Colonic mucosa (tissue), 4 donors: ENCODE results near the gene LMCD1. TPM values are rescaled to one million over a fixed set of nuclear protein-coding genes. Genes with fewer than 3 reads are reported as not detected.

Experiments
- DNase-seq: peaks from one replicate; pipeline ENCODE4 v3.0.0-alpha.2; 2020
- H3K27ac ChIP-seq: fragments of 200-600 bp; one replicate; pipeline ENCODE4 v1.8.0; 2021
- H3K27me3 ChIP-seq: fragments of 200-600 bp; one replicate; pipeline ENCODE4 v1.8.0; 2021
- H3K36me3 ChIP-seq: fragments of 200-600 bp; one replicate; pipeline ENCODE4 v1.8.0; 2021
- H3K4me1 ChIP-seq: fragments of 200-600 bp; one replicate; pipeline ENCODE4 v1.8.0; 2021; ENCODE audit warnings: mild to moderate bottlenecking
- H3K4me3 ChIP-seq: fragments of 200-600 bp; one replicate; pipeline ENCODE4 v1.8.0; 2021
- H3K9ac ChIP-seq, 2 donors: one replicate each; pipeline ENCODE4 v1.7.0; 2013; ENCODE audit warnings: control low read depth in 2 of 2, low read depth in 2 of 2, low read length in 2 of 2
- H3K9me3 ChIP-seq: fragments of 200-600 bp; one replicate; pipeline ENCODE4 v1.8.0; 2021
- intact Hi-C: fragments of 100-400 bp; cut with DNase I; formaldehyde crosslinking; loops from one replicate; pipeline ENCODE4 v1.14.1; 2022
- total RNA-seq, 2 donors: library from RNA; stranded (reverse); fragmentation: NEBNext Ultra II Directional in 1 of 2; extraction: Animal tissue kit (Norgen Biotek cat#: 25700) in 1 of 2; gene quantifications; one replicate each; pipeline ENCODE4 v1.2.1, GENCODE V29; 2021
- TF ChIP-seq, protein P1 (sequence below): fragments of 200-600 bp; IDR thresholded peaks from one replicate; pipeline ENCODE4 v1.8.0; 2022; ENCODE audit warnings: antibody characterized with exemption, mild to moderate bottlenecking
- donor health status: healthy.
- donor health status: DM: no; HTN: no; CAD: no.
- donor health status: DM: no; HTN: no; CAD: no.

Gene LMCD1
- total RNA-seq, 2 donors from 2014 or later, result 5.5 to 7.6 TPM

DNA sequence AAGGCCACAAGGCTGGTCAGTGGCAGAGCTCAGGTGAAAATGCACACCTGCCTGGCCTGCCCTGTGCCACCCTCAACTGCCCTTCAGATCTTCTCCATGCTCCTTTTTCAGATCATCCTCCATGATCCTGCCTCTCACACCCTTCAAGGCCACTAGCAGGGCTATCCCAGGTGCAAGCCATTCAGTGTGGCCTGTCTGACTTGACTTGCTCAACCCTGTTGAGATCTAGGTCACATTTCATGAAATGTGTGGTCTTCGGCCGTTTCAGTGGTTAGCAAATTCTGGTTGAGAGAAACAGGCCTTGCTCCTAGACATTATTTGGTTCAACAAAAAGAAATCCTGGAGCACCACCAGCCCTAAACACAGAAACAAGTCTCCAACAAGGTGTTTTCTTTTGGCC lies 26.6 kb upstream of the LMCD1 start:
- no peaks in the 10 kb centered on the region for H3K4me1 ChIP-seq
- TF ChIP-seq, protein P1, sequence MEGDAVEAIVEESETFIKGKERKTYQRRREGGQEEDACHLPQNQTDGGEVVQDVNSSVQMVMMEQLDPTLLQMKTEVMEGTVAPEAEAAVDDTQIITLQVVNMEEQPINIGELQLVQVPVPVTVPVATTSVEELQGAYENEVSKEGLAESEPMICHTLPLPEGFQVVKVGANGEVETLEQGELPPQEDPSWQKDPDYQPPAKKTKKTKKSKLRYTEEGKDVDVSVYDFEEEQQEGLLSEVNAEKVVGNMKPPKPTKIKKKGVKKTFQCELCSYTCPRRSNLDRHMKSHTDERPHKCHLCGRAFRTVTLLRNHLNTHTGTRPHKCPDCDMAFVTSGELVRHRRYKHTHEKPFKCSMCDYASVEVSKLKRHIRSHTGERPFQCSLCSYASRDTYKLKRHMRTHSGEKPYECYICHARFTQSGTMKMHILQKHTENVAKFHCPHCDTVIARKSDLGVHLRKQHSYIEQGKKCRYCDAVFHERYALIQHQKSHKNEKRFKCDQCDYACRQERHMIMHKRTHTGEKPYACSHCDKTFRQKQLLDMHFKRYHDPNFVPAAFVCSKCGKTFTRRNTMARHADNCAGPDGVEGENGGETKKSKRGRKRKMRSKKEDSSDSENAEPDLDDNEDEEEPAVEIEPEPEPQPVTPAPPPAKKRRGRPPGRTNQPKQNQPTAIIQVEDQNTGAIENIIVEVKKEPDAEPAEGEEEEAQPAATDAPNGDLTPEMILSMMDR, result no peak

DNA sequence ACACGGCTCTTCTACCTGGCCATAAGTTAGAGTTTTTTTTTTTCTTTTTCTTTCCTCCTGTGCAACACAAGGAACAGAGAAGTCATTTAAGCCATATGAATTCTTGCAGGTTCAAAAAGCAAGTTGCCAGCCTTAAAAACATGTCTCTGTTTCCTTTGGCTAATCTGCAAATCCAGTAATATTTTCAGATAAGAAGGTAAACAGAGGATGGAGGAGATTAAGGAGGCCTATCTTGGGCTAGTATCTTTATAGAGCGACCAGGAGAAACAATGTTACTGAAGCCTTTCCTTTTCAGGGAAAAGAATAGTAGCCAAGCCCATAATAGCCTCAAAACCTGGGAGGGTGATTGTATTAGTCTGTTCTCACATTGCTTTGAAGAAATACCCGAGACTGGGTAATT lies 20.9 kb upstream of the LMCD1 start:
- Histone ChIP-seq H3K27me3 (no peaks in the 10 kb centered on the region), H3K9me3 (no peaks in the 10 kb centered on the region), H3K36me3 (no peaks in the 10 kb centered on the region), H3K27ac (no peak overlapping the region), H3K9ac (no peak overlapping the region), H3K4me1 (no peaks in the 10 kb centered on the region), H3K4me3 (no peak overlapping the region)
- DNase-seq, result no peak
- TF ChIP-seq, protein P1, result no peak
- intact Hi-C loops, result no loop called here

More for the DNA sequence above, 26.6 kb upstream of the LMCD1 start:
- H3K4me3 ChIP-seq, result no peak overlapping the region
- H3K36me3 ChIP-seq, result no peaks in the 10 kb centered on the region
- no peak for DNase-seq
- no peaks in the 10 kb centered on the region for H3K9me3 ChIP-seq
- H3K27me3 ChIP-seq, result no peaks in the 10 kb centered on the region
- intact Hi-C loops, result no loop called here
- no peak overlapping the region for H3K27ac ChIP-seq
- H3K9ac ChIP-seq, result no peak overlapping the region

DNA sequence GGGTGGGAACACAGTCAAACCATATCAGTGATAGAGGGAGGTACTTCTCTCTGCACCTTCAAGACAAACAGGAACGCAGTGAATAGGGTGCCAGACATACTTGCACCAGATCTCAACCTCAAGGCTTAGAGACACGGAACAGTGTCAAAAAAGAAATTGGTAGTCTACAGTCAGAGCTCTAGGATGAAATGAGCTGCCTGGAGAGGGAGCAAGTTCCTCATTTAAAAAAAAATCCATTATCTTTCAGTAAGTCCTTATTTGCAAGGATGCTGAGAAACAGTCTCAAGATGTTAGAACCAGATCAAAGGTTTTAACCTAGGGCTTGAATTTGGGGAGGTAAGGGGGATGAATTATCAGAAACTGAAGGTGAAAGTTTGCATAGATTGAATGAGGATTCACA lies 20.2 kb upstream of the LMCD1 start:
- DNase-seq, result no peak
- TF ChIP-seq, protein P1, result no peak
- Histone ChIP-seq H3K27ac (no peak overlapping the region), H3K9me3 (no peaks in the 10 kb centered on the region), H3K4me1 (no peaks in the 10 kb centered on the region), H3K36me3 (no peaks in the 10 kb centered on the region), H3K27me3 (no peaks in the 10 kb centered on the region), H3K9ac (no peak overlapping the region), H3K4me3 (no peak overlapping the region)
- intact Hi-C loops, result no loop called here

DNA sequence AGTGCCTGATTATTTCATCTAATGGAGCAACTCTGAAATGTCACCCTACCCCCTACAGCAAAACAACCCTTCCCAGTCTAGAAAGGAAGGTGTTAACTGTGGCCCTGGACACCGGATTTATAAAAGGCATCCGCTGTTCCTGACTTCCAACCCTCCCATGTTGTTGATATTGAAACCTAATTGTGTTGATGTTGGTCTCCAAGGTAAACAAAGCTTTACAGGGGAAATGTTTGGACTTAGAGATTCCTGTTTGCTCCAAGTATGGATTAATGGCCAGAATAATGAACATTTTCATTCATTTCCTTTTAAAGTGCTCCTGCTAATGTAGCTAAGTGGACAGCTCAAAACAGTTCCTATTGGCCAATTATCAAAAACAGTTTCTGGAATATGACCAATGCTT lies 19.4 kb upstream of the LMCD1 start:
- DNase-seq, result no peak
- no peaks in the 10 kb centered on the region for H3K4me1 ChIP-seq
- H3K36me3 ChIP-seq, result no peaks in the 10 kb centered on the region
- intact Hi-C loops, result no loop called here
- no peak overlapping the region for H3K4me3 ChIP-seq
- H3K27me3 ChIP-seq, result no peaks in the 10 kb centered on the region
- TF ChIP-seq, protein P1, result no peak
- no peaks in the 10 kb centered on the region for H3K9me3 ChIP-seq
- H3K27ac ChIP-seq, result peak overlapping the region; percentile 32
- no peak overlapping the region for H3K9ac ChIP-seq

DNA sequence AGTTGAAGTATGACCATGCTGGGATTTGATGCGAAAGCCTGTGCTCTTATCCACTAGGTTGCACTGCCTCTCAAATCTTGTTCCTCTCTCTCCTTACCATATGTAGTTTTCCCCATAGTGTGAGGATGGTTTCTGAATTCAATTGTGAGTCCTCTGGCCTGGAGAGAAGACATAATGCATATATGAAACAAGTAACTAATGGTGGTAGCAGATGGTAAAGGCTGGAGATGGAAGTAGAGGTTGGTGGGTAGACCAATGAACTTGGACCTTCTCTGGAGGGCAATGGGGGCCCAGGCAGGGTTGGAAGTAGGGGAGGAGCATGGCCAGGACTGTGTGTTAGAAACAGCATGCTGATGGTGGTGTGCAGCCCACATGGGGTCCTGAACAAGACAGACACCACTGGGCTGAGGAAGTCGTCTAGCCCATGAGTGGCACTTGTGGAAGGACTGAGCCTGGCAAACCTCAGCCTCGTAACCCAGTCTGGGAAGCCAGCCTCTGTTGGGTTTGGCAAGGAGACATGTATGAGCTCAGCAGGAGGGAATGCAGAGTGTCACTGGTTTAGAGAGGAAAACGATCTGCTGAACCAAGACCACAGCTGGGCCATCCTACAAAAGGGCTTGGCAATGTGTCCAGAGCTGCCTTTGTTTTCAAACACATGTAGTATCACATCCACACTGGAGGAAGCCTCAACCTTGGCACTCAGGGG lies 18.5 kb upstream of the LMCD1 start:
- H3K36me3 ChIP-seq, result no peaks in the 10 kb centered on the region
- H3K9me3 ChIP-seq, result no peaks in the 10 kb centered on the region
- no peak overlapping the region for H3K9ac ChIP-seq
- DNase-seq, result peak; percentile 51
- intact Hi-C loops, result no loop called here
- no peak overlapping the region for H3K27ac ChIP-seq
- no peaks in the 10 kb centered on the region for H3K4me1 ChIP-seq
- H3K4me3 ChIP-seq, result no peak overlapping the region
- TF ChIP-seq, protein P1, result no peak
- no peaks in the 10 kb centered on the region for H3K27me3 ChIP-seq
